ENCODE results near the gene POLR2L. TPM values are rescaled to one million over a fixed set of nuclear protein-coding genes. Genes with fewer than 3 reads are reported as not detected.

POLR2L gene
- total and polyA plus RNA-seq, 2 donors (not counting 1 experiment from before 2014, with no cell fraction given) = 44.4 to 80.8 TPM

- 74% methylated on average over 11 of the region's 22 CpGs for WGBS (ENCODE audit: insufficient coverage)
- H3K4me3 ChIP-seq (ENCODE audit: control extremely low read depth in 1 of 5, extremely low read depth in 1 of 5, insufficient read depth in 1 of 5, low read depth in 2 of 5, low read length in 4 of 5) = no peak overlapping the region
- H3K4me1 ChIP-seq (ENCODE audit: control insufficient read depth in 2 of 2, insufficient read depth in 2 of 2, low read length in 2 of 2) = peaks cover 23 to 32% of the 10 kb centered on the region in 2 donors
- H3K27me3 ChIP-seq (replicated peaks in 1 of 4; ENCODE audit: control extremely low read depth in 1 of 4, control insufficient read depth in 3 of 4, insufficient read depth in 4 of 4, low read length in 3 of 4) = peaks cover 0 to 2% (median 0%) of the 10 kb centered on the region in 4 experiments
- CTCF ChIA-PET = no interaction called here
- DNase-seq (no peak), ATAC-seq (ENCODE audit: low read depth) (no peak)
- H3K4me2 ChIP-seq (replicated peaks; ENCODE audit: low read depth, low read length, poor library complexity, severe bottlenecking) = no peak overlapping the region
- Mint-ChIP-seq H3K9me3 (ENCODE audit: insufficient read depth) (no peaks in the 10 kb centered on the region), H3K4me1 (peaks cover 25% of the 10 kb centered on the region), H3K27ac (no peak overlapping the region), H3K27me3 (no peaks in the 10 kb centered on the region), H3K4me3 (peak overlapping the region; percentile 32)
- peaks cover 0 to 30% of the 10 kb centered on the region in 2 experiments for H3K36me3 ChIP-seq (replicated peaks in 1 of 2; ENCODE audit: control extremely low read depth in 1 of 2, control insufficient read depth in 1 of 2, extremely low read depth in 1 of 2, insufficient read depth in 2 of 2, low read length in 1 of 2)
- H3K79me2 ChIP-seq (ENCODE audit: control insufficient read depth, insufficient read depth, low read length) = peaks cover 24% of the 10 kb centered on the region
- POLR2A ChIA-PET = interaction anchor here (3.7 kb wide), 1 partner anchor 8 kb away, joined by 57 read pairs; the partner anchor contains the start of genes CD151 and CRACR2B
- no peaks in the 10 kb centered on the region for H3K9me3 ChIP-seq (ENCODE audit: control extremely low read depth in 1 of 3, control insufficient read depth in 2 of 3, insufficient read depth in 1 of 3, low read length in 2 of 3)
- no peak overlapping the region for H3K27ac ChIP-seq (ENCODE audit: low read length in 2 of 2)
- H3K9ac ChIP-seq (ENCODE audit: low read length) = no peak overlapping the region
- TF ChIP-seq EZH2 (IDR thresholded peaks at IDR 0.05; ENCODE audit: borderline replicate concordance, insufficient read depth, low read depth, low read length, poor library complexity, severe bottlenecking) (no peak), CTCF (IDR thresholded peaks at IDR 0.05) (no peak)
- intact Hi-C loops (cut with micrococcal nuclease) = no loop called here
- peaks cover 59% of the 10 kb centered on the region for H4K20me1 ChIP-seq (ENCODE audit: control insufficient read depth, insufficient read depth, low read length, poor library complexity, severe bottlenecking)
- H2AFZ ChIP-seq (ENCODE audit: insufficient read depth, low read depth, low read length, poor library complexity, severe bottlenecking) = no peak overlapping the region
These were observed 20.6 kb downstream of the POLR2L start for GRCh38 chr11:821512-822371.
